HEK293T (cell line): ENCODE measurements around the gene FKRP.

ENCODE experiments used
- ARNT ChIP-seq: fragments of 450-650 bp; IDR thresholded peaks from 2 replicates; pipeline ENCODE4 v1.6.1; 2017; ENCODE audit warnings: mild to moderate bottlenecking
- BHLHE40 ChIP-seq: fragments of 450-650 bp; IDR thresholded peaks from 2 replicates; pipeline ENCODE4 v1.6.1; 2016; ENCODE audit warnings: mild to moderate bottlenecking, moderate library complexity, borderline replicate concordance
- CTBP1 ChIP-seq: fragments of 450-650 bp; IDR thresholded peaks from 2 replicates; pipeline ENCODE4 v1.6.1; 2016; ENCODE audit warnings: borderline replicate concordance
- ELF4 ChIP-seq: fragments of 450-650 bp; IDR thresholded peaks from 2 replicates; pipeline ENCODE4 v1.6.1; 2017; ENCODE audit warnings: antibody characterized with exemption
- HDGF ChIP-seq: fragments of 450-650 bp; IDR thresholded peaks from 2 replicates; pipeline ENCODE4 v1.6.1; 2017; ENCODE audit warnings: antibody characterized with exemption, borderline replicate concordance
- L3MBTL2 ChIP-seq: fragments of 450-650 bp; conservative IDR thresholded peaks from 2 replicates; pipeline ENCODE4 v1.6.1; 2016; ENCODE audit warnings: mild to moderate bottlenecking
- NFRKB ChIP-seq: fragments of 450-650 bp; IDR thresholded peaks from 2 replicates; pipeline ENCODE4 v1.6.1; 2016; ENCODE audit warnings: mild to moderate bottlenecking, moderate library complexity
- SP1 ChIP-seq: fragments of 450-650 bp; IDR thresholded peaks from 2 replicates; pipeline ENCODE4 v1.6.1; 2017
- SUZ12 ChIP-seq: fragments of 450-650 bp; IDR thresholded peaks from 2 replicates; pipeline ENCODE4 v1.6.1; 2016; ENCODE audit warnings: mild to moderate bottlenecking
- TARDBP ChIP-seq: fragments of 450-650 bp; IDR thresholded peaks from 2 replicates; pipeline ENCODE4 v1.6.1; 2016

GRCh38 chr19:46785054-46785979, 39.5 kb downstream of the FKRP start:
- TF ChIP-seq HDGF, result no peak
- TF ChIP-seq NFRKB, result no peak
- TF ChIP-seq CTBP1, result no peak
- no peak for TF ChIP-seq SUZ12
- TF ChIP-seq ARNT, result no peak
- no peak for TF ChIP-seq SP1
- TF ChIP-seq TARDBP, result no peak
- no peak for TF ChIP-seq ELF4
- TF ChIP-seq L3MBTL2, result no peak; the same call in 1 of the 2 replicates
- TF ChIP-seq BHLHE40, result no peak
